ENCODE data around the gene DNAH9.

Gene DNAH9

GRCh38 chr17:11852231-11852630, 254.0 kb downstream of the DNAH9 start:
- no peak for DNase-seq (ENCODE audit: low read depth)

DNA sequence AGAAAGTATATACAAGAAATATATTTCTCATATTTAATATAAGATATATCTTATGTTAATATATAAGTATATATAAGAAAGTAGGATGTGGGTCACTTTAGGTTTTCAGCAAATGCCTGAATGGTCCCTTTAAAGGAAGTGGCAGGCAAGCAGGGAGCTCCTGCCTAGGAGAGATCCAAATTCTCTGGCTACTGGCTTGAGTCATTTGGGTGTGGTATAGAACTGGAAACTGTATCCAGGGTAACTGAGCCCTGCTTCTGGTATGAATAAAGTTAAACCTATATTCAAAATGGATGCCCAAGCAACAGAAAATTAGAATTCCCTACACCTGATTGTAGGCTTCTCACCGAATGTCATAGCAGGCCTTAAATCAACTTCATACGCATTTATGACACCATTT, 254.6 kb downstream of the DNAH9 start:
- no peak for DNase-seq (ENCODE audit: low read depth)

GRCh38 chr17:11853321-11854151, 255.3 kb downstream of the DNAH9 start:
- no peak for DNase-seq (ENCODE audit: low read depth)

GRCh38 chr17:11855306-11855705, 257.0 kb downstream of the DNAH9 start:
- DNase-seq (ENCODE audit: low read depth), result no peak

DNA sequence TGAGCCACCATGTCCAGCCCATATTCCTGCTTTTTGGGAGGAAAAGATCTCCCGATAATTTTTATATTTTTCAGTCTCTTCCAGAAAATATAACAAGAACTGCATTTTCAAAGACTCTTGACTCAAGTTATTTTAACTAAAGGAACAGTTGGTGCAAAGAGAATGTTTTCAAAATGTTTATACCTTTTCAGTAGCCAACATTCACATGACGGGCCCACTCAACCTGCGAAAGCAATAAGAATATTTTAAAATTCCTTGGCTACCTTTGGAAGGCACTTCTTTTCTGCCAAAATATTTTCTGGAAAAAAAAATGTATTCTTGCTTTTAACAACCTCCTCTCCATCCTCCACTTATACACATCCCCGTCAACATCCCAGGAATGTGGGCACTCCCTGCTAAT, 258.7 kb downstream of the DNAH9 start:
- DNase-seq (ENCODE audit: low read depth), result no peak

DNA sequence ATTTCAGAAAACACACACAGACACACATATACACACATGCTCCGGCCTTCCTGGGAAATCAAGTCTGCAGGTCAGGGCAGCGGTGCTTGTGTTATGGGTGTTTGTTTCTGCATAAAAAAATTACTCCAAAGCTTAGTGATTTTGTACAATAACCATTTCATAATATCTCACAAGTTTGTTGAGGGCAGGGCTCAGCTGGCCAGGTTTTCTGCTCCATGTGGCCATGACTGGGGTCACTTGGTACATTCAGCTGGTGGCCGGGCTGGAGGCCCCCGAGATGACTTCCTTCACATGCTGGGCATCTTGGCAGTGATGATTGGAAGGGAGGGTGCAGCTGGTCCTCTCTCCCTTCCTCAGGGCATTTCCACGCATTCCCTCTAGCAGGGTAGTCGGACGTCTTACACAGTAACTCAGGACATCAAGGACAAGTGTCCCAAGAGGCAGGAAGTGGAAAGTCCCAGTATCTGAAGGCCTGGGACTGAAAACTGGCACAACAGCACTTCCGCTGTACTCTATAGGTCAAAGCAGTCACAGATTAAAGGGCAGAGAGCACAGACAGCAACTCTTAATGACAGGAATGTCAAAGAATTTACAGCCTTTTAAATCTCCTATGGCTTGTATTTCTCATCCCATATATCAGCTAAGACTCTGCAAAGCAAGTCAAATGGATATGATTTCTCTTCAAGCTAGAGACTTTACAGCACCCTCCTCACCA, 271.6 kb downstream of the DNAH9 start:
- no peak for DNase-seq (ENCODE audit: low read depth)

DNA sequence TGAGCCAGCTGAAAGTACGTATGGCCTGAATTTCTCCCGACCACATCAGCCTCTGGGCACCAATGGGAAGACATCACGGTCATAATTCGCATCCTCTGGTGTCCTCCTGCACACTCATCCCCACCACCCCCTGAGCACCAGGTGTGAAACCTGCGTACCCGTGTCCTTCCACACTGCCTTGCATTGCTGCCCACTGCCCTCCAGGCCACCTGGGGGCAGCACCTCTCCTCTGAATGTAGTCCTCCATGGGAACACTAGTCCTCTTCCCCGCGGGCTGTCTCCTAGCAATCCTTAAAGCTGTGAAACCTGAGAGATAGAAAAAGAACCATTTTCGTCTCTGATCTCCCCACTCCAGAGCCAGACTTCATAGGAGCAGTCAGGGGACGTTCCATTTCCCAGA, 273.5 kb downstream of the DNAH9 start:
- no peak for DNase-seq (ENCODE audit: low read depth)

- no peak for DNase-seq (ENCODE audit: low read depth)
These were observed 276.5 kb downstream of the DNAH9 start for GRCh38 chr17:11874756-11875155.

- DNase-seq (ENCODE audit: low read depth), result no peak
These were observed 282.4 kb downstream of the DNAH9 start for GRCh38 chr17:11880714-11881113.

DNA sequence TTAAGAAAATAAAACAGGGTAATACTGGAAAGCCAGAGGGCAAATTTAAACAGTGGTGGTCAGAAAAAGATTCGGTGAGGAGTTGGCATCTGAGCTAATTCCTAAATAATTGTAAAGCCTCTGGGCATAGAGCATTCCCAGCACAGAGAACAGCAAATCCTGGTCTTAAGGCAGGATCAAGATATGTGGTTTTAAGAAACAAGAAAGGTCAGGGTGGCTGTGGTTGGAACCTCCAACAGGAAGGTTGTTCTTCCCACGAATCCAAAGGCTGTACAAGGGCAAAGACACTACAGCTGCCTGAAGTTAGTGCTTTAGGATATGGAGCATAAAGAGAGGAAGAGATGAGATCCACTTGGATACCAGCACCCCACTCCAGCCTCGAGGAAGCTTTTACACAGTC, 284.4 kb downstream of the DNAH9 start:
- DNase-seq (ENCODE audit: low read depth), result no peak

DNA sequence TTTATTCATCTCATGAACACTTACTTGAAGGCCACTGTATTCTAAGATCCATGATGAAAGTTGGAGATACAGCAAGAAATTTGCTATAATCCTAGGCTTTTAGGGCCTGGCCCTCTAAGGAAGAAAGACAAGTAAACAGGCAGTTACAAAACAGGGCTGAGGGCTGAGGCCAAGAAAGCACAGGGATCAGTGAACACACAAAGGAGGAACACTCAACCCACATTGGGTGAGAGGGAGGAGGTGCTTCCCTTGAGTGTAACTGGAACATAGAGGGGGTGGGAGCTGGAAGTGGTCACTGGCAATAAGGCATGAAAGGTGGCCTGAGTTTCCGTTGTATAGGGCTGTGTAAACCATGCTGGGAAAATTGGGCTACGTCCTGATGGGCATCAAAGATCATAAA, 286.8 kb downstream of the DNAH9 start:
- DNase-seq (ENCODE audit: low read depth), result no peak

- no peak for DNase-seq (ENCODE audit: low read depth)
These were observed 291.0 kb downstream of the DNAH9 start for GRCh38 chr17:11889266-11889665.

DNA sequence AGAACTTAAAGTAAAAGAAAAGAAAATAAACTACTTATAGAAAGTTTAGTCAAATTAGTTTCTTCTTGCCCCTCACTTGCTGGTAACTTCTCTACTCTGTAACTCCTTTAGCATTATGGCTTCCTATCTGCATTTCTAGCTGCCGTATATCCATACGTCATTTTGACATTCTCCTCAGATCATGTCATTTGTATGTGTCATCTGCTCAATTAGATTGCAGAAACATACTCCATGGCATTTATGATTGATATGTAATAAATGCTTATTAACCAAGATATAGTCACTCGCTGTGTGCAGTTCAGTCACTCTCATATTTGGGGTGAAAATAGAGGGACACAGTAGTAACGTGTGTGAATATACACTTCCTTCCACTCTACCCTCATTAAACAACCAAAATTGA, 295.6 kb downstream of the DNAH9 start:
- no peak for DNase-seq (ENCODE audit: low read depth)

DNA sequence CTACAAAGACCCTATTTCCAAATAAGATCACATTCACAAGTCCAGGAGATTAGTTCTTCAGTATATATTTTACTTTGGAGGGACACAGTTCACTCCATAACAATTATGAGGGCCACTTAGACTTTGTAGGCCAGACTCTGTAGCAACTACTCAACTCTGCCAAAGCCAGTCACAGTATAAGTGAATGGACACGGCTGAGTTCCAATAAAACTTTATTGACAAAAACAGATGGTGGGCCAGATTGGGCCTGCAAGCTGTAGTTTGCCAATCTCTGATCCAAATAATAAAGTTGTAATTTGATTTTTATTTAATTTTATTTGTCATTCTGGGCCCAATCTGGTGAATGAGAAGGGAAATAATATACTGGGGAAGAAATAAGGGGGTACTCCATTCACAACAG, 297.9 kb downstream of the DNAH9 start:
- no peak for DNase-seq (ENCODE audit: low read depth)

GRCh38 chr17:11898526-11899235, 300.4 kb downstream of the DNAH9 start:
- no peak for DNase-seq (ENCODE audit: low read depth)

GRCh38 chr17:11899537-11899942, 301.3 kb downstream of the DNAH9 start:
- no peak for DNase-seq (ENCODE audit: low read depth)

DNA sequence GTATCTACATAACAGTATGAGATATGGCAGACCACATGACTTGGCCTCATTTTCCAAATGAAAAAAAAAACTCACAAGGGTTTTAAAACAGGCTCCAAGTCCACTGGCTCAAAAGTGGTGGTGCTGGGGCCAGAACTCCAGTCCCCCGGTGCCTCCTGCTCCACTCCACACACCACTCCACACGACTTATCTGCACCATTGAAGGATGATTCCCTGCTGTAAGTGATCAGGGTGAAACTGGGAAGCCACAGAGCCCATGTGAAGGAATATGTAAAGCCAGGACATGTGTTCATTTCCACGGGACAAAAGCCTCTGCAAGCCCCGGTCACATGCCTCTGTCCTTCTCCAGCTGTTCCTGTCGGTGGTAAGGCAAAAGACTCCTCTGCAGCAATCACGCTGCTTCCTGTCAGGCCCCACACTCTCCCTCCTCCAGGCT, 301.8 kb downstream of the DNAH9 start:
- DNase-seq (ENCODE audit: low read depth), result no peak

- DNase-seq (ENCODE audit: low read depth), result no peak
These were observed 302.4 kb downstream of the DNAH9 start for GRCh38 chr17:11900655-11901054.

DNA sequence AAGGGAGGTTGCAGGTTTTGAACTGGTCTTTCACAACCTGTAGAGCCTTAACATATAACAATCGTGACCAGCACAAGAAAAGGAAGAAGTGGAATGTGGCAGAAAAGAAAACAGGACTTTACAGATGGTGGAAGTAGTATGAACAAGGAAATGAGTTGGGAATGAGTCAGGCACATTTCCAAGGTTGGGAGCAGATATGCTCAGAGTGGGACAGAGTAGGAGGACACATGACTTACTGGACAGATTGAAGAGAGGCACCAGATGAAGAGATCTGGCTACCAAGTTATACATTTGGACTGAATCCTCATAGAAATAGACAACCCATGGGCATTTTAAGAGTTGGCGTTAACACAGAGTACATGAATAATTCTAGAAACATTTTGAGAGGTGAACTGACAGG, 303.7 kb downstream of the DNAH9 start:
- DNase-seq (ENCODE audit: low read depth), result no peak

GRCh38 chr17:11908711-11909146, 310.5 kb downstream of the DNAH9 start:
- no peak for DNase-seq (ENCODE audit: low read depth)

DNA sequence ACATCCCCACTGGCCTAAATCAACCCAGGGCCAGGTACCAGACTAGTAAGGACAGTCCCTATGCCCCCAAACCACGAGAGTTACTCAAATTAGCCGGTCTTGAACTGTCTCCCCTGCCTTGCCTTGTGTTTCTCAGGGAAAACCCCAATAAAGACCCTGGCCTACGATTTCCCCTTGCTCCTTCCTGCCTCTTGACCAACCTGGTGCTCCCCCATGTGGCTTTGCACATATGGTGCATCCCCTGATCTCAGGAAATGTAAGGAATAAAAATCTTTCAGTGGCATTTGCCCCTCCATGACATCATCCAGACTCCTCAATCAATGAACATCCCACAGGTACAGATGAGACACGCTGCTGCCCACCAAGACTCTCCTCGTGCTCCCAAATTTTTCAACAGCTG, 311.1 kb downstream of the DNAH9 start:
- DNase-seq (ENCODE audit: low read depth), result no peak

GRCh38 chr17:11916091-11916490, 317.8 kb downstream of the DNAH9 start:
- no peak for DNase-seq (ENCODE audit: low read depth)

GRCh38 chr17:11917415-11917814, 319.1 kb downstream of the DNAH9 start:
- DNase-seq (ENCODE audit: low read depth), result no peak
